C4-2B (cell line): ENCODE results near the gene CD36.

Experiments used
- H3K27ac ChIP-seq: fragments of 450-650 bp; 2 replicates; pipeline ENCODE4 v1.5.1; 2017
- ZFX ChIP-seq: fragments of 450-650 bp; IDR thresholded peaks from 2 replicates; pipeline ENCODE4 v1.6.1; 2017
- TF ChIP-seq, protein P1 (sequence below): fragments of 450-650 bp; conservative IDR thresholded peaks from 2 replicates; pipeline ENCODE4 v1.5.1; 2017; ENCODE audit warnings: mild to moderate bottlenecking

CD36 gene

DNA sequence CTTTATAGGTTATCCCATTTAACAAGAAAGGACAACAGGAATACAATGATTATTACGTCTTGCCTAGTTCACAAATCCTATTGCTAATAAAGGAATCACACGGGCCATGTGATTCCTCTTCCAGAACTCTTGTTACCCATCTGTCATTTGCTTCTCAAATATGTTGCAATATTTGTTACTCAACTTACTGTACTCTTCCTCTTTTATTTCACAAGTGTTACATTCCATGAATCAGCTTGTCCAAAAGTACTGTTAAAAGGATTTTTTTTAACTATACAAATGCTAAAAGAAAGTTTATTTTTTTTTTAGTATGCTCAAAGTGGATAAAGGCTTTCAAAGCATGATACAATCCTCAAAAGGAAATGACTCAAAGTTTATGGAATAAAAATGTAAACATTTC lies 3.9 kb upstream of the CD36 start:
- no peak overlapping the region for H3K27ac ChIP-seq
- TF ChIP-seq, protein P1, sequence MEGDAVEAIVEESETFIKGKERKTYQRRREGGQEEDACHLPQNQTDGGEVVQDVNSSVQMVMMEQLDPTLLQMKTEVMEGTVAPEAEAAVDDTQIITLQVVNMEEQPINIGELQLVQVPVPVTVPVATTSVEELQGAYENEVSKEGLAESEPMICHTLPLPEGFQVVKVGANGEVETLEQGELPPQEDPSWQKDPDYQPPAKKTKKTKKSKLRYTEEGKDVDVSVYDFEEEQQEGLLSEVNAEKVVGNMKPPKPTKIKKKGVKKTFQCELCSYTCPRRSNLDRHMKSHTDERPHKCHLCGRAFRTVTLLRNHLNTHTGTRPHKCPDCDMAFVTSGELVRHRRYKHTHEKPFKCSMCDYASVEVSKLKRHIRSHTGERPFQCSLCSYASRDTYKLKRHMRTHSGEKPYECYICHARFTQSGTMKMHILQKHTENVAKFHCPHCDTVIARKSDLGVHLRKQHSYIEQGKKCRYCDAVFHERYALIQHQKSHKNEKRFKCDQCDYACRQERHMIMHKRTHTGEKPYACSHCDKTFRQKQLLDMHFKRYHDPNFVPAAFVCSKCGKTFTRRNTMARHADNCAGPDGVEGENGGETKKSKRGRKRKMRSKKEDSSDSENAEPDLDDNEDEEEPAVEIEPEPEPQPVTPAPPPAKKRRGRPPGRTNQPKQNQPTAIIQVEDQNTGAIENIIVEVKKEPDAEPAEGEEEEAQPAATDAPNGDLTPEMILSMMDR = no peak
- no peak for TF ChIP-seq ZFX

DNA sequence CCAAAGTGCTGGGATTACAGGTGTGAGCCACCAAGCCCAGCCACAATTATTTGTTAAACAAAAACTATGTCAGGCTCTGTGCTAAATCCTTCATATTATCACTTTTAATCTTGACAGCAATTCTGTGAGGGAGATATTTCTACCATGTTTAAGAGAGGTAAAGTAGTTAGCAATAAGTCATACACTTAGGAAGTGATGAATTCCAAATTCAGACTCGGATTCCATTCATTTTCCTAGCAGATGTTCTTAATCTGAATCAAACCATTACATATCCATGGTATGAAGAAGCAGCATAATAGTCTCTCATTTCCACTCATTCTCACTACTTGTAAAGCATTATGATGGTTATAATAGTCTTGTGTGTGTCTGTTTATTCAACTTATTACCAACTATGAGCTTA lies 2.9 kb upstream of the CD36 start:
- no peak overlapping the region for H3K27ac ChIP-seq
- TF ChIP-seq, protein P1 = no peak

DNA sequence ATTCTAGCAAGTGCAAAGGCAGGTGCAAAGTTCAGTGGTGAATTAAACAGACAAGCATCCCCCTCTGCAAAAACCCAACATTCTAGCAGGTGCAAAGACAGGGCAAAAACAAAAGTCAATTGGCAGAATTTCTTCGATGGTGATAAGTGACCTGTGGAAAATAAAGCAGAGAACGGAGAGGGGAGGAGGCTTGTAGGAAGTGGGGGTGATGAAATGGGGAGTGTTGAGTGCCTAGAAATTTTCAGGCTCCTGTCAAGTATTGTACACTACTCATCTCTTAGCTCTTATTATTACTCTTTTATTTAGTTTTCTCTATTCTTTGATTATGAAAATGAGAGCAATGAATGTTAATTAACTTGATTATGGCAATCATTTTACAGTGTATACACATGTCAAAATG lies 2.4 kb upstream of the CD36 start:
- no peak for TF ChIP-seq ZFX
- TF ChIP-seq, protein P1 = no peak
- no peak overlapping the region for H3K27ac ChIP-seq

DNA sequence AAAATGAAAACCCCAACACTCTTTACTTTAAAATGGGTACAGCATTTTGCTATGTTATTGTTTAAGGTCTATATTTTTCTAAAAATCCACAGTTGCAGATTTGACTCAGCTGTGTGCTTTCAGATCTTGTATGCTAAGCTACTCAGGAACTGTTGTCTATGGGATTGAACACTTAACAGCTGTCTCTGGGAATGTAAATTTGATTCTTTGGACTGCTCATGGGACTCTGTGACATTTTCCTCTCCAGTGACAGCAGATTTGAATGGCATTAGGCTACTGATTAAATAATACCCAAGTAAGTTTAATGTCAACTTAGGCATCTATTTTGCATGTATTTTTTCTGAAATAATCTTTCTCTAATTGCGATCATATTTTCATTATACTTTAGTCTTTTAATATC lies 1.7 kb upstream of the CD36 start:
- H3K27ac ChIP-seq = no peak overlapping the region
- no peak for TF ChIP-seq ZFX
- TF ChIP-seq, protein P1 = no peak

DNA sequence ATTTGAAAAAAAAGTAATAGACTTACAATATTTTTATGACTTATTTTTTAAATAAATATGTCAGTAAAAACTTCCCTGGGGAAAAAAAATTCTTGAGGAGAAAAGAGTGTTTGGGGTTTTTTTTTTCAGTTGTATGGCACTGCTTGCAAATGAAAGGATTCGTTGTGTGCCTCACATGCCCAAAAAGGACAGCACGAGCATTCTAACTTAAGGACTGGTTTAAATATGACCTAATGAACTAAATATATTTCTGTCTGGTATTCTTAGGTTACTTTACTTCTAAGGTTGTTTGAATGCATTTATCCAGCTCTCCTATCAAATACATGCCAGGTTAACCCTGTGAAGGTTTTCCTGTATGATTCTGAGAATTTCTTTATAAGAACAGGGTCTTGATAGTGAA lies 988 bp upstream of the CD36 start:
- no peak overlapping the region for H3K27ac ChIP-seq
- TF ChIP-seq, protein P1 = no peak
- no peak for TF ChIP-seq ZFX

DNA sequence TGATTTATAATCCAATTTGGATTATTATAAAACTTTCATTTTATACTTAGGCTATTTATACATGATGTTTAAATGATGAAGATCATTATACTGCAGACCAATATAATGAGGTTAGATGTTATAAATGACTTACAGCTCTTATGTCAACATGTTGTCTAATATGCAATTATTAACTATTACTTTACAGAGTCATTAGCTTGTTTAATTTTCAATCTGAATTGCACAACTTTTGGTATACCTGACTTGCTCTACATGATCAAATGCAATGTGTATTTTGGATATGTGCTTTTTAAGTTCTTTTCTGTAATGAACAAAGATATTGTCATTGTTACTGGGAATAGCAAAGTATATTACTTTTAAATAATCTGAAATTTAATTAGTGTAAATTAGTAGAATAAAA lies 569 bp downstream of the CD36 start:
- no peak overlapping the region for H3K27ac ChIP-seq
- no peak for TF ChIP-seq ZFX
- TF ChIP-seq, protein P1 = no peak

DNA sequence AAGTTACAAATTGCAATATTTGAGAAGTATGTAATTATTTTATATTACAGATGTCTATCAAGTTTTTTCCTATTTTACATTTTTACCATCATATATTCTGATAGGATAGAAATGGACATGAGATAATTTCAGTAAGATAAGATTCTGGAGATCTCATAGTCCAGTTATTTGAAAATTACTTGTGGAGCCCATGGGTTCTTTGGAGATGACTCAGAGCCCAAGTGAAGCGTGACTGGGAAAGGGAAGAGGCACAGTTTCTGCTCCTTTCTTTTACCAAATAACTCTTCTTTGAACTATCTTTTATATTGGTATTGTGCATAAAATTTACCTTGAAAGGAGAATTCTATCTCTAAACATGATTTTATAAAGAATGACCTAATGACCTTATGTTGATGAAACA lies 2.4 kb downstream of the CD36 start:
- H3K27ac ChIP-seq = no peak overlapping the region
- TF ChIP-seq ZFX = no peak
- TF ChIP-seq, protein P1 = no peak
